ENCODE results near the gene ST3GAL2.

Gene ST3GAL2, protein sequence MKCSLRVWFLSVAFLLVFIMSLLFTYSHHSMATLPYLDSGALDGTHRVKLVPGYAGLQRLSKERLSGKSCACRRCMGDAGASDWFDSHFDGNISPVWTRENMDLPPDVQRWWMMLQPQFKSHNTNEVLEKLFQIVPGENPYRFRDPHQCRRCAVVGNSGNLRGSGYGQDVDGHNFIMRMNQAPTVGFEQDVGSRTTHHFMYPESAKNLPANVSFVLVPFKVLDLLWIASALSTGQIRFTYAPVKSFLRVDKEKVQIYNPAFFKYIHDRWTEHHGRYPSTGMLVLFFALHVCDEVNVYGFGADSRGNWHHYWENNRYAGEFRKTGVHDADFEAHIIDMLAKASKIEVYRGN

GRCh38 chr16:70438969-70439862 is at the start of gene ST3GAL2:
Gene ST3GAL2, minus strand, starts transcription at chr16:70439100. Its CDS starts 40,570 bp downstream, at chr16:70398530.
- peak; percentile 94 for DNase-seq

- no peak for DNase-seq
Measured at GRCh38 chr16:70484867-70485266, 46.0 kb upstream of the ST3GAL2 start.

- DNase-seq, result no peak
Measured at GRCh38 chr16:70483426-70483825, 44.5 kb upstream of the ST3GAL2 start.

- no peak for DNase-seq
Measured at GRCh38 chr16:70482624-70483023, 43.7 kb upstream of the ST3GAL2 start.

GRCh38 chr16:70481929-70482536 is 43.1 kb upstream of the ST3GAL2 start:
- no peak for DNase-seq

DNA sequence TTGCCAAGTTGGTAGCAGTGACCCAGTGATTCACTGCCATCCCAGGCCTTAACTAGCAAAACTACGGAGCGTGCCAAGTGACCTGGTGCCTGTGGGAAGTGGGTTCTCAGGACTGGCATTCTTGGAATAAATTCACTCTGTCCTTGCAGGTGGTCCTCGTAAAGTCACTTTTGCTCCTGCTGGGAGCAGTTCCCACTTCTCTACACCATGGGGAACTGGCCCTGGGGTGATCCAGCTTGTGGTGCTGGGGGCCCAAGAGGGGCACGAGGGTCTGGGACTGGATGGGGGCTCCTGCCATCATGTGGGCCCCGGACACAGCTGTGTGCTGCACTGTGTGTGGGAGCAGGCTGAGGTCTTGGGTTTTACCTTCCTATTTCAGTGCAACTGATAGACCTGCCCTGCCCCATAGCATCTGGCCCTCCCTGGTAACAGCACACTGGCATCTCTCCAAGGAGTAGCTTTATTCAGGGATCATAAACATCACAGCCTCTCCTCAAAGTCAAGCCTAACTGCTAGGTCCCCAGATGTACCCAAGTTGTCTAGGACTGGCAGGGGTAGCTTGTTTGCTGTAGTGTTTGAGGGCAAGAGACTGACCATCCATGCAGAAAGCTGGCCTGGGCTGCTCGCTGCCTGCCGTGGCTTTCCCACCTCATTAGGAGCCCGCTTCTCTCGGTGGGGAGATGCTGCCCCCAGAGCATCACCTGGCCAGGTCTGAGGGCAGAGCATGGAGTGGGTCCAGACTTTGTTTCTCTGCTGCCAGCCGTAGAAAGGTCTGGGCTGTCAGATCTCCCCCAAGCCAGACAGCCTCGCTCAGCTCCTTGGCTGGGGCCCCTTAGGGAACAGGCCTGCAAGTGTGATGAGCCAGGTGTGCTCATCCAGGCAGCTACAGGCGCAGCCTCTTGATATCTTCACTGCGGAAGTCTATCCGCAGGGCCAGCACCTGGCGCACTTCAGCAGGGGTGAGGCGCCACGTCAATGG is 41.5 kb upstream of the ST3GAL2 start:
- DNase-seq, result no peak

GRCh38 chr16:70478912-70479341 is 40.0 kb upstream of the ST3GAL2 start:
- DNase-seq, result no peak

DNA sequence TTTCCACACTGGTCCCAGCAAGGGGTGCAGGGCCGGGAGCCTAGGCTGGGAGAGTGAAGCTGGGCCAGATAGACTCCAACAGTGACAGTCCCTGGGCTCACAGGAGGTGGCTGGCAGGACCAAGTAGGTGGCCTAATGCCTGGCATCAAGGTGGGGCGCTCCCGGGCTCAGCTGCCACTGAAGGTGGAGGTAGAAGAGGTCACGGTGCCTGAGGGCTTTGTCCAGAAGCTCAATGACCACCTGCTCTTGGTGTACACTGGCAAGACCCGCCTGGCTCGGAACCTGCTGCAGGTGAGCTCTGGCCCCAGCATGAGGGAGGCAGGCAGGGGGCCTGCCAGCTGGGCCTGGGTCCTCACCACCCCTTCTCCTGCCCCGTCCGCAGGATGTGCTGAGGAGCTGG is 39.3 kb upstream of the ST3GAL2 start:
- DNase-seq, result no peak

GRCh38 chr16:70476272-70477020 is 37.5 kb upstream of the ST3GAL2 start:
- DNase-seq, result peak; percentile 28

DNA sequence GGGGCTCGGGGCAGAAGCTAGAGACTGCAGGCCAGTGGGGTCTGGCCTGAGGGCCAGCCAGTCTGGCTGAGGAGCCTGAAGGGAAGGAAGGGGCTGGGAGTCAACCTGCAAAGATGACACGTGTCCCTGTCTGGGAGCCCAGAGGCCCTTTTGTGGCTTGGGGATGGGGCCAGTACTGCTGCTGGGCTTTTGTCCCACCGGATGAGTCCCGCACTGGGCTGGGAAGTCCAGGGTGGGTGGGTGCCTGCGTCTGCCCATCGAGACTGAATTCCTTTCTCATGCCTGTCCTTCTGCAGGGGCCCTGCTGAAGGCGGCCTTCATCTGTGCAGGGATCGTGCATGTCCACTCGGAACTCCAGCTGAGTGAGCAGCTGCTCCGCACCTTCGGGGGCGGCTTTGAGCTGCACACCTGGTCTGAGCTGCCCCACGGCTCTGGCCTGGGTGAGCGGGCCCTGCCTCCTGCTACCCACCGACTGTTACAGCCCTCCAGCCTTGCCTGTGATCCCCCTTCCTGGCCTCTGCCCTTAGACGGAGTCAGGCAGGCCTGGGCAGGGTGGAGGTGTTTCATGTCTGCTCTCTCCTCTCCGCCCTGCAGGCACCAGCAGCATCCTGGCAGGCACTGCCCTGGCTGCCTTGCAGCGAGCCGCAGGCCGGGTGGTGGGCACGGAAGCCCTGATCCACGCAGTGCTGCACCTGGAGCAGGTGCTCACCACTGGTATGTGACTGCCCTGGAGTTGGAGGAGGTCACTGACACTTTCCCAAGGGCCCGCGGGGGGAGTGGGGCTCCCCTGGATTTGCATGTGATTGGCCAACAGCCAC is 36.4 kb upstream of the ST3GAL2 start:
- no peak for DNase-seq

- no peak for DNase-seq
Measured at GRCh38 chr16:70474320-70475053, 35.6 kb upstream of the ST3GAL2 start.

DNA sequence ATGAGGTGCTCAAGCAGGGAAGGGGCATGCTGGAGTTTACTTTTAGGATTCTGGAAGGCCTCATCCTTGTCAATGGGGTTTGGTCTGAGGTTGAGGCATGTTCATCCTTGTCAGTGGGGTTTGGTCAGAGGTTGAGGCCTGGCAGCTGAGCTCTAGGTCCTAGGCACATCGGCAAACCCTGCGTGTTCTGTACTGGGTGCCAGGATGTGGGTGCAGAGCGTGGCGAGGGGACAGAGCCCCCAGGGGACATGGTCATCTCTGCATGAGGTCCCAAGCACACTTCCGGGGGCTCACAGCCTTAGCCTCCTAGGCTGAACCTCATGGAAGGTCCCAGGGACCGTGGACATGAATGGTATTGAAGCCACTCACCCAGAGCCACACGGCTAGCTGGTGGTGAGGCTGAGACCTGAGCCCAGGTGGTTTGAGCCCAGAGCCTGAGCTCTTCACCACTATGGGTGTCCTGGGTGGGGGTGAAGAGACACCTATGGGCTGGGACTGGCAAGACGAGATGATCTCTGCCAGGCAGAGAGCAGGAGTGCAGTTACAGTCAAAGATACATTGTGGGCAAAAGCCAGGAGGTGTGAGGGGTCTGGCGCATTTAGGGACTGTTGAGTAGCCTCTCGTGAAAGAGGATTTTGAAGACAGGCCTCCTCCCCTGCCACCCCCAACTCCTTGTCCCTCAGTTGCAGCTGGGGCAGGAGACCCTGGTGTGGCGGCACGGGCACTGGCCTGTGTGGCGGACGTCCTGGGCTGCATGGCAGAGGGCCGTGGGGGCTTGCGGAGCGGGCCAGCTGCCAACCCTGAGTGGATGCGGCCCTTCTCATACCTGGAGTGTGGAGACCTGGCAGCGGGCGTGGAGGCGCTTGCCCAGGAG is 34.8 kb upstream of the ST3GAL2 start:
- DNase-seq, result no peak

DNA sequence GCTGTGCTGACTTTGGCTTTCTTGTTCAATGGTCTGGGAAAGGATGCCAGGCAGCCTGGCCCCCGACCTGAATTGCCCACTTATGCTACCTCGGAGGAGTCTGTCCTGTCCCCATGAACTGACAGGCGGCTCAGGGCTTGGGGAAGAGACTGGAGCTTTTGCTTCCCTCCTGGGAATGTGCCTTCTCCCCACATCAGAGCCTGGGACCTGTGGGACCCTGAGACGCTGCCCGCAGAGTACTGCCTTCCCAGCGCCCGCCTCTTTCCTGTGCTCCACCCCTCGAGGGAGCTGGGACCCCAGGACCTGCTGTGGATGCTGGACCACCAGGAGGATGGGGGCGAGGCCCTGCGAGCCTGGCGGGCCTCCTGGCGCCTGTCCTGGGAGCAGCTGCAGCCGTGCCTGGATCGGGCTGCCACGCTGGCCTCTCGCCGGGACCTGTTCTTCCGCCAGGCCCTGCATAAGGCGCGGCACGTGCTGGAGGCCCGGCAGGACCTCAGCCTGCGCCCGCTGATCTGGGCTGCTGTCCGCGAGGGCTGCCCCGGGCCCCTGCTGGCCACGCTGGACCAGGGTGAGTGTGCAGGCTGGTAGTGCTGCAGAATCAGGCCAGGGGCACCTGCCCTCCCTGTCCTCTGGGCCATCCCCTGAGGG is 34.0 kb upstream of the ST3GAL2 start:
- no peak for DNase-seq

DNA sequence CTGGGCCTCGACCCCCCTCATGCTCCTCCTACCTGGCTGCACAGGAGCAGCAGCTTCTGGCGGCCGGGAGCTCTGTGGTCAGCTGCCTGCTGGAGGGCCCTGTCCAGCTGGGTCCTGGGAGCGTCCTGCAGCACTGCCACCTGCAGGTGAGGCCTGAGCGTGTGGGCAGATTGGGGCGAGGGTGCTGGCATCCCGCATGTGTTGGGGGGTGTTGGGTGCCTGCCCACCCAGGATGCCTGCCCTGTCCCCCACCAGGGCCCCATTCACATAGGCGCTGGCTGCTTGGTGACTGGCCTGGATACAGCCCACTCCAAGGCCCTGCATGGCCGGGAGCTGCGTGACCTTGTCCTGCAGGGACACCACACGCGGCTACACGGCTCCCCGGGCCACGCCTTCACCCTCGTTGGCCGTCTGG is 32.0 kb upstream of the ST3GAL2 start:
- DNase-seq, result no peak

GRCh38 chr16:70470141-70470926 is 31.4 kb upstream of the ST3GAL2 start:
- DNase-seq, result no peak

GRCh38 chr16:70468776-70469525 is 30.1 kb upstream of the ST3GAL2 start:
- no peak for DNase-seq

DNA sequence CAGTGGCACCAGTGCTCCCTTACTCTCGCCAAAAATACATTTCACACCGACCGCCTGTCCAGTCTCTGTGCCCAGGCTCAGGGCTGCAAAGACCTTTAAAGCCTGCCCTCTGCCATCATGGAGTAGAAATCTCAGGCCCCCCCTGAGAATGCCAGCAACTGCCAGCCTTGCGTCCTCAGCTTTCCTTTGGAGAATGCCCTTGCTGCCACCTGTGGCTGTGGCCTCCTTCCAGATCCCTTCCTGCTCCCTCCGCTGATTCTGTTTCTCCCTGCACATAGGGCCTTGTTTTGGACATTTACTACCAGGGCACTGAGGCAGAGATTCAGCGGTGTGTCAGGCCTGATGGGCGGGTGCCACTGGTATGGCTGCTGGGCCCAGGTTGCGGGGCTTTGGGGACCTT is 28.7 kb upstream of the ST3GAL2 start:
- DNase-seq, result no peak
